Transverse colon (tissue), 4 donors: Measurements from ENCODE around the gene MAPK8IP3. TPM values are rescaled to one million over a fixed set of nuclear protein-coding genes. Genes with fewer than 3 reads are reported as not detected.

Source experiments
- DNase-seq: peaks from one replicate; pipeline ENCODE4 v3.0.0-alpha.2; 2019
- H3K27ac ChIP-seq, 4 donors: fragments of 200-600 bp; sonication (generic); 2 replicates each; pipeline ENCODE4 v1.5.1; 2016 to 2018; ENCODE audit warnings: inconsistent platforms in 4 of 4
- H3K27me3 ChIP-seq: fragments of 200-600 bp; sonication (generic); 2 replicates; pipeline ENCODE4 v1.5.1; 2017; ENCODE audit warnings: inconsistent platforms
- H3K36me3 ChIP-seq, 4 donors: fragments of 200-600 bp; sonication (generic); 2 replicates each; pipeline ENCODE4 v1.5.1; 2017 to 2019; ENCODE audit warnings: inconsistent platforms in 4 of 4
- H3K4me1 ChIP-seq, 4 donors: fragments of 200-600 bp; sonication (generic); 2 replicates each; pipeline ENCODE4 v1.5.1; 2017 to 2020; ENCODE audit warnings: inconsistent platforms in 4 of 4
- H3K4me3 ChIP-seq, 4 donors: fragments of 200-600 bp; sonication (generic); 1 replicate in 1 of 4; 2 replicates in 3 of 4; pipeline versions ENCODE4 v1.5.1 to v1.6.1; 2017 to 2019; ENCODE audit warnings: inconsistent platforms in 4 of 4
- H3K9me3 ChIP-seq, 2 donors: fragments of 200-600 bp; sonication (generic); 2 replicates each; pipeline ENCODE4 v1.5.1; 2017 to 2019; ENCODE audit warnings: inconsistent platforms in 2 of 2
- CTCF ChIP-seq, 5 experiments: fragments of 200-600 bp in 3 of 5; fragments of 450-650 bp in 2 of 5; sonication (generic) in 3 of 5; IDR thresholded peaks; 1 replicate in 2 of 5; 2 replicates in 3 of 5; pipeline ENCODE4 v1.5.1; 2016 to 2017; ENCODE audit warnings: antibody characterized with exemption in 5 of 5, inconsistent platforms in 3 of 5, mild to moderate bottlenecking in 2 of 5, moderate library complexity in 1 of 5
- EP300 ChIP-seq: sonication (generic); formaldehyde crosslinking; IDR thresholded peaks from one replicate; pipeline ENCODE4 v1.6.1; 2017; ENCODE audit warnings: antibody characterized with exemption, low read depth
- POLR2A ChIP-seq: fragments of 450-650 bp; IDR thresholded peaks from one replicate; pipeline ENCODE4 v1.6.1; 2016; ENCODE audit warnings: antibody characterized with exemption, mild to moderate bottlenecking, moderate library complexity
- POLR2AphosphoS5 ChIP-seq, 3 donors: sonication (generic); formaldehyde crosslinking; IDR thresholded peaks; one replicate each; pipeline ENCODE4 v1.6.1; 2016; ENCODE audit warnings: antibody characterized with exemption in 3 of 3
- WGBS, 2 donors: methylation state at CpG; one replicate each; pipeline ENCODE4 v1.1.5; 2018; ENCODE audit warnings: low coverage in 1 of 2; 5-methylcytosine and 5-hydroxymethylcytosine counted together
- in situ Hi-C, 4 donors: fragments of 200-750 bp; cut with MboI; loops; one replicate each; pipeline versions ENCODE4 v1.15.0 to v1.15.1; 2017; ENCODE audit warnings: low sequenced_read_pairs in 3 of 4, low pct_ligation_motif_present in 1 of 4, low pct_unique_long_range_greater_than_20kb in 1 of 4
- intact Hi-C: fragments of 100-400 bp; cut with DNase I; formaldehyde crosslinking; loops from one replicate; pipeline ENCODE4 v1.15.1; 2023; ENCODE audit warnings: low total_unique reads
- total RNA-seq, 4 donors: library from RNA; depleted of rRNA; stranded (reverse); fragments of >200 nt; gene quantifications; one replicate each; pipeline ENCODE4 v1.1.0, GENCODE V29; 2016

MAPK8IP3 gene
- total RNA-seq, 4 donors from 2014 or later: 74.0 to 250 (median 138) TPM

DNA sequence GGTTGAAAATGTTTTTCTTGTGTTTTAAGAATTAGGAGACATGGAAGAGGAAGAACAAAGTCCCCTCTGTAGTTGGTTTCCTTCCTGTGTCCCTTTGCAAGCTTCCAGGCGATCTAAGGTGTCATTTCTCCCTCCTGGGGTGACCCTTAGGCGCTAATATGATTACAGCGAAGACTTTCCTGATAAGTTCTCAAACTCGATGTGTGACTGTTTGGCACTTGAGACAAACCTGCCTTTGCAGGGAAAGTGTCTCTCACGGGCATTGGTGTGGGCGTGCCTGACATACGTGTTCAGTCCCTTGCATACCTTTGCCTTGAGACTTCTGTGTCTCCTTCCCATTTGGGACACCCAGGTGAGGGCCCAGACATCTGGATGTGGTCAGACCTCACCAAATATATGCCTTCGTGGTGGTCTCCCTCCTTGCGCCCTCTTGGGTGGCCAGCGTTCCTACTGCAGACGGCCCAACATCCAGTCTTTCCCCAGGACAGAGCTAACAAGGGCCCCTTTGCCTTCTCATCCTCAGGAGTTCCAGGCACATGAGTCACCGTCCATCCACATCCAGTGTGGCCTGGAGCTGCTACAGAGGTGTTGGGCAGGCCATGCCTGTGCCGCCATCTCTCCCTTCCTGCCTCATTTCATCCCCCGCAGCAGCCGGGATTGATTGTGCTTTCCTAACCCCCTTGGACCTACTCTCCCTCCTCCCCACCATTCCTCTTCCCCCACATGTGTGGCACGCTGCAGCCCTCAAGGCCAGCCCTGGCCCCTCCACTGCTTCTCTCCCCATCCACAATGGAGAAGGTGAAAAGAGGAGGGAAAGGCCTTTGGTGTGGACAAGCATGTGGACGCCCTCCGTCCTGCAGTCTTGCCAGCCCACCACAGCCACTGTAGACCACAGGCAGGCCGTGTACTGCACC, 31.0 kb upstream of the MAPK8IP3 start:
- Histone ChIP-seq H3K4me3 (no peak overlapping the region), H3K4me1 (peaks cover 3 to 17% (median 12%) of the 10 kb centered on the region in 4 donors), H3K9me3 (no peaks in the 10 kb centered on the region), H3K27ac (no peak overlapping the region), H3K27me3 (no peaks in the 10 kb centered on the region), H3K36me3 (peaks cover 0 to 46% (median 10%) of the 10 kb centered on the region in 4 donors)
- in situ Hi-C loops: no loop called here
- no peak for TF ChIP-seq EP300
- no peak for TF ChIP-seq POLR2AphosphoS5 (IDR thresholded peaks at IDR 0.05)
- TF ChIP-seq CTCF (IDR thresholded peaks at IDR 0.05): no peak
- TF ChIP-seq POLR2A: no peak
- intact Hi-C loops: no loop called here
- 93% methylated on average over 19 of the region's 19 CpGs; no CpG with 5 or more reads in 1 of the 2 donors for WGBS, 2 donors
- DNase-seq: no peak

GRCh38 chr16:1676661-1677060, 29.3 kb upstream of the MAPK8IP3 start:
- intact Hi-C loops: no loop called here
- Histone ChIP-seq H3K36me3 (peaks cover 0 to 33% (median 6%) of the 10 kb centered on the region in 4 donors), H3K4me3 (no peak overlapping the region), H3K27ac (no peak overlapping the region), H3K9me3 (no peaks in the 10 kb centered on the region), H3K4me1 (peaks cover 3 to 17% (median 12%) of the 10 kb centered on the region in 4 donors), H3K27me3 (no peaks in the 10 kb centered on the region)
- DNase-seq: no peak
- TF ChIP-seq POLR2AphosphoS5 (IDR thresholded peaks at IDR 0.05) (no peak), EP300 (no peak), CTCF (IDR thresholded peaks at IDR 0.05) (no peak), POLR2A (no peak)
- WGBS, 2 donors: 91 to 100% methylated on average over 4 to 12 of the region's 12 CpGs
- in situ Hi-C loops: no loop called here

DNA sequence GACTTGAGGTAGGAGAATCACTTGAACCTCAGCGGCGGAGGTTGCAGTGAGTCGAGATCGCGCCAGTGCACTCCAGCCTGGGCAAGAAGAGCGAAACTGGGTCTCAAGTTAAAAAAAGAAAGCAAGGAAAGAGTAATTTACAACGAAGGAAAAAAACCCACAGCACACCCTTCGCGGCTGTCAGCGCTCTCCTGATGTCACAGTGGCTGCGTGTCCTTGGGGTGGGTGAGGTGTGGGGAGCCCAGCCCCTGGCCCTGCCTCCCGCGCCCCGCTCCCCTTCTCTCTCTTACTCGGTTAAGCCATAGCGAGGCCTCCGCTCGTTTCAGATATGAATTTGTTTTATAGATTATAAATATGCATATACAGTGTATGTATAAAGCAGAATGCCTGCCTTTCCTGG, 28.7 kb upstream of the MAPK8IP3 start:
- Histone ChIP-seq H3K27ac (peak overlapping the region; percentile 73 to 89 (median 88)), H3K4me3 (peak overlapping the region in 2 of 4 donors; percentile 67 to 91), H3K36me3 (peaks cover 0 to 29% (median 4%) of the 10 kb centered on the region in 4 donors), H3K4me1 (peaks cover 3 to 17% (median 12%) of the 10 kb centered on the region in 4 donors), H3K27me3 (no peaks in the 10 kb centered on the region), H3K9me3 (no peaks in the 10 kb centered on the region)
- DNase-seq: no peak
- intact Hi-C loops: no loop called here
- TF ChIP-seq POLR2A (no peak), CTCF (IDR thresholded peaks at IDR 0.05) (no peak), POLR2AphosphoS5 (IDR thresholded peaks at IDR 0.05) (no peak), EP300 (no peak)
- in situ Hi-C loops: no loop called here
- 77 to 91% methylated on average over 4 to 18 of the region's 18 CpGs for WGBS, 2 donors

- TF ChIP-seq EP300: no peak
- no peak for TF ChIP-seq CTCF (IDR thresholded peaks at IDR 0.05)
- peak; percentile 54 to 86 (median 70) for TF ChIP-seq POLR2AphosphoS5 (IDR thresholded peaks at IDR 0.05)
- peak; percentile 28 for TF ChIP-seq POLR2A
- 1% methylated on average over 20 of the region's 79 CpGs; no CpG with 5 or more reads in 1 of the 2 donors for WGBS, 2 donors
- intact Hi-C loops: no loop called here
These were observed 28.0 kb upstream of the MAPK8IP3 start, which contains the start of gene JPT2 for GRCh38 chr16:1677942-1678499. Gene JPT2 (plus strand): TSS chr16:1678279. CDS start chr16:1678313, 34 bp downstream.

More at GRCh38 chr16:1677942-1678499, 28.0 kb upstream of the MAPK8IP3 start, which contains the start of gene JPT2:
- H3K4me1 ChIP-seq: peaks cover 3 to 17% (median 12%) of the 10 kb centered on the region in 4 donors
- peak; percentile 98 for DNase-seq
- peaks cover 0 to 23% (median 2%) of the 10 kb centered on the region in 4 donors for H3K36me3 ChIP-seq
- peak within 1 kb of the TSS; percentile 67 to 91 (median 86) for H3K4me3 ChIP-seq
- H3K27me3 ChIP-seq: no peaks in the 10 kb centered on the region
- H3K27ac ChIP-seq: peak within 1 kb of the TSS; percentile 73 to 89 (median 88)
- in situ Hi-C loops: no loop called here
- H3K9me3 ChIP-seq: no peaks in the 10 kb centered on the region
